Measurements from ENCODE around the gene ERBB2.

Gene ERBB2

DNA sequence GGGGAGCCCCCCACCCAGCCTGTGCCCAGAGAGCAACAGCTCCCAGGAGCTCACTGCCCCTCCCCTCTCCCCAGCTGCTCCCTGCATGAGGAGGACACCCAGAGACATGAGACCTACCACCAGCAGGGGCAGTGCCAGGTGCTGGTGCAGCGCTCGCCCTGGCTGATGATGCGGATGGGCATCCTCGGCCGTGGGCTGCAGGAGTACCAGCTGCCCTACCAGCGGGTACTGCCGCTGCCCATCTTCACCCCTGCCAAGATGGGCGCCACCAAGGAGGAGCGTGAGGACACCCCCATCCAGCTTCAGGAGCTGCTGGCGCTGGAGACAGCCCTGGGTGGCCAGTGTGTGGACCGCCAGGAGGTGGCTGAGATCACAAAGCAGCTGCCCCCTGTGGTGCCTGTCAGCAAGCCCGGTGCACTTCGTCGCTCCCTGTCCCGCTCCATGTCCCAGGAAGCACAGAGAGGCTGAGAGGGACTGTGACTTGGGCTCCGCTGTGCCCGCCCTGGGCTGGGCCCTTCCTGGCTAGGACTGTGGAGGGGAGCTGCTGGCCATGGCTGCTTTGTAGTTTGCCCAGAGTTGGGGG, 34.1 kb upstream of the ERBB2 start:
- no peak for DNase-seq (ENCODE audit: low read depth in 3 of 3)

GRCh38 chr17:39666231-39666600, 33.6 kb upstream of the ERBB2 start:
- no peak for DNase-seq (ENCODE audit: low read depth in 3 of 3)

DNA sequence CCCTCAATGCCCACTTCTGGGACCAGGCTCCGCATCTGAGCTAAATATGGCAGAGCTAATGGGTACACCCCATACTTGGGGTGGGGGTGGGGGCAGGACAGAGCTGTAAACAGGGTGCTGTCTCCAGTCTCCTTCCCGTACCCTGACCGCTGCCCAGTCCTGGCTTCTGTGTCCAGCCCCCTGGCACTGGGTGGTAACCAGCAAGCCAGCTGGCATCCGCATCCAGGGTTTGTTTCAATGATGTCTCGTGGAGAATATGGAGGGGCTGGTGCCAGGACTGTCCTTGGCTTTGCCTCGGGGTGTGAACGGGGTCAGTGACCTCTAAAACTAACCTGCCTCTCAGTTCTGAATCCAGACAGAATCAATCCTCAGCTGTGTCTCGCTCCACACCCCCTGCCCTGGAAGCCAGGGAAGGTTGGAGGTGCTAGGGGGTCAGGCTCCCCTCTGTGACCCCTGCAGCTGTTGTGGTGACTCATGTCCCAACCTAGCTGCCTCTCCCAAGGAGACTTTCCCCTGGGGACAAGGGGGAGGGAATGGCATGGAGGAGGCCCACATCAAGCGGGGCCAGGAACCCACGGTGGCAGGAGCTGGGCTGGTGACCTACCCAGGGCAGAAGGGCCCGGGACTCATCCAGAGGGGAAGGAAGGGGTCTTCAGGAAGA, 33.1 kb upstream of the ERBB2 start:
- no peak for DNase-seq (ENCODE audit: low read depth in 3 of 3)

DNA sequence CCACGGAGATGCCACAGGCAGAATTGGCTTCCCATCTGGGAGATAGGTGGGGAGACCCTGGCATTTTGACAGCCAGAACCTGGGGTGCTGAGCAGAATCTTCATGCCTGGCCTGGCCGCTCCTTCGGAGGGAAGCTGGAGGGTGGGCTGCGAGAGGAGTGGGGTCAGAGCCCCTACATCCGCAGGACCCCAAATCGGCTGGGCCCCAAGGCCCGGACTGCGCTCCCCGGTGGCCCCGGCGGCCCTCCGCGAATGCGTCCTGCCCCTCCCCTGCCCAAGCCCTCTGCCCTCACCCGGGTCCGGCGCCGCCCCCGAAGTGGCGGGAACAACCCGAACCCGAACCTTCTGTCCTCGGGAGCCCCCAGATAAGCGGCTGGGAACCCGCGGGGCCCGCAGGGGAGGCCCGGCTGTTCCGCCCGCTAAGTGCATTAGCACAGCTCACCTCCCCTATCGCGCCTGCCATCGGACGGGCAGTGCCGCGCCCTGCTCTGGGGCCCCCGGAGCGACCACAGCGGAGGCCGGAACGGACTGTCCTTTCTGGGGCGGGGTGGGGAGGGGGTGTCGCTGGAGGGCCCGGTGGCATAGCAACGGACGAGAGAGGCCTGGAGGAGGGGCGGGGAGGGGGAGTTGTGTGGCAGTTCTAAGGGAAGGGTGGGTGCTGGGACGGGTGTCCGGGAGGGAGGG, 32.5 kb upstream of the ERBB2 start:
- no peak for DNase-seq (ENCODE audit: low read depth in 3 of 3)

DNA sequence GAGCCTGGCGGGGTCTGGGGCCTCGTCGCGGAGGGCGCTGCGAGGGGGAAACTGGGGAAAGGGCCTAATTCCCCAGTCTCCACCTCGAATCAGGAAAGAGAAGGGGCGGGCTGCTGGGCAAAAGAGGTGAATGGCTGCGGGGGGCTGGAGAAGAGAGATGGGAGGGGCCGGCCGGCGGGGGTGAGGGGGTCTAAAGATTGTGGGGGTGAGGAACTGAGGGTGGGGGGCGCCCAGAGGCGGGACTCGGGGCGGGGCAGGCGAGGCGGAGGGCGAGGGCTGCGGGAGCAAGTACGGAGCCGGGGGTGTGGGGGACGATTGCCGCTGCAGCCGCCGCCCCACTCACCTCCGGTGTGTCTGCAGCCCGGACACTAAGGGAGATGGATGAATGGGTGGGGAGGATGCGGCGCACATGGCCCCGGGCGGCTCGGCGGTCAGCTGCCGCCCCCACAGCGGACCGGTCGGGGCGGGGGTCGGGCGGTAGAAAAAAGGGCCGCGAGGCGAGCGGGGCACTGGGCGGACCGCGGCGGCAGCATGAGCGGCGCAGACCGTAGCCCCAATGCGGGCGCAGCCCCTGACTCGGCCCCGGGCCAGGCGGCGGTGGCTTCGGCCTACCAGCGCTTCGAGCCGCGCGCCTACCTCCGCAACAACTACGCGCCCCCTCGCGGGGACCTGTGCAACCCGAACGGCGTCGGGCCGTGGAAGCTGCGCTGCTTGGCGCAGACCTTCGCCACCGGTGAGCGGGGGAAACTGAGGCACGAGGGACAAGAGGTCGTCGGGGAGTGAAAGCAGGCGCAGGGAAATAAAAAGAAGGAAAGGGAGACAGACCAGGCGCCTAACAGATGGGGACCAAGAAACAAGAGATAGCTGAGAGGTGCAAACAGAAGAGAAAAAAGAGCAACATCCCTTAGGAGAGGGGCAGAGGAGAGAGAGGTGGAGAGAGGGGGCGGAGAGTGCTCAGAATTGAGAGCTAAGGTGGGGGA, 31.6 kb upstream of the ERBB2 start, which contains the start of gene PNMT:
Gene PNMT (plus strand): TSS at position 509 of the 980 bp plus-strand sequence. CDS start 23 bp downstream, at position 532.
- peak; percentile 40 to 75 (median 46) for DNase-seq (ENCODE audit: low read depth in 3 of 3)

- no peak for DNase-seq (ENCODE audit: low read depth in 3 of 3)
These were observed 29.7 kb upstream of the ERBB2 start for GRCh38 chr17:39669897-39670735.

GRCh38 chr17:39670746-39671145, 29.1 kb upstream of the ERBB2 start:
- no peak for DNase-seq (ENCODE audit: low read depth in 3 of 3)

- no peak for DNase-seq (ENCODE audit: low read depth in 3 of 3)
These were observed 28.0 kb upstream of the ERBB2 start for GRCh38 chr17:39671651-39672521.

- no peak for DNase-seq (ENCODE audit: low read depth in 3 of 3)
These were observed 27.1 kb upstream of the ERBB2 start for GRCh38 chr17:39672522-39673334.

GRCh38 chr17:39673335-39674081, 26.4 kb upstream of the ERBB2 start:
- no peak for DNase-seq (ENCODE audit: low read depth in 3 of 3)

GRCh38 chr17:39674179-39674578, 25.7 kb upstream of the ERBB2 start:
- no peak for DNase-seq (ENCODE audit: low read depth in 3 of 3)

DNA sequence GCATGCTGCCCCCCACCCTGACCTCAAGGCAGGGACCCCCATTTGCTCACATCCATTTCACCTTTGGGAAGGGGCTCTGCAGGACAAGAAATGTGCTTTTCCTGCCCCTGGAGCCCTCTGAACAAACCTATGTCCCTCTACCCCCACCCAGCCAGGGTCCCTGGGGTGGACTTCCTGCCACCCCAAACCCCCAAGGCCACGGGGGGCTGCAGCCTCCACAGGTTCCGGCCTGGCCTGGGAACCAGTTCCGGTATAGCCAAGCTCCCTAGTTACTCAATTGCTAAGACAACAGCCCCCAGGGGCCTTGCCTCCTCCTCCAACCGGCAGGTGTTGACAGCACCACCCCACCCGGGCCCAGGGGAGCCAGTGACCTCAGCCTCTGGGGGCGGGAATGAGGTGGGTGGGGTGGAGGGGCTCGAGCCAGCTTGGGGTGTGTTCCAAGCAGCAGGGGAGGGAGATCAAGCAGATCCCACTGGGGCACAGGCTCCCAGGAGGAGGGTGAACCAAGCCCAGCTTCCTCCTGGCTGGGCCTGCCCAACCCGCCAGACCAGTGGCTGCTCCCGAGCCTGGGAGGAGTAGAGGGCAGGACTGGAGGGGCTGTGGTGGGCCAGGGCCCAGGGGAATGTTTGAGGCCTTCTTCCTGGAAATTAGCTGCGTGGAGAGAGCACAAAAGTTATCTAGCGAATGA, 25.0 kb upstream of the ERBB2 start:
- no peak for DNase-seq (ENCODE audit: low read depth in 3 of 3)

DNA sequence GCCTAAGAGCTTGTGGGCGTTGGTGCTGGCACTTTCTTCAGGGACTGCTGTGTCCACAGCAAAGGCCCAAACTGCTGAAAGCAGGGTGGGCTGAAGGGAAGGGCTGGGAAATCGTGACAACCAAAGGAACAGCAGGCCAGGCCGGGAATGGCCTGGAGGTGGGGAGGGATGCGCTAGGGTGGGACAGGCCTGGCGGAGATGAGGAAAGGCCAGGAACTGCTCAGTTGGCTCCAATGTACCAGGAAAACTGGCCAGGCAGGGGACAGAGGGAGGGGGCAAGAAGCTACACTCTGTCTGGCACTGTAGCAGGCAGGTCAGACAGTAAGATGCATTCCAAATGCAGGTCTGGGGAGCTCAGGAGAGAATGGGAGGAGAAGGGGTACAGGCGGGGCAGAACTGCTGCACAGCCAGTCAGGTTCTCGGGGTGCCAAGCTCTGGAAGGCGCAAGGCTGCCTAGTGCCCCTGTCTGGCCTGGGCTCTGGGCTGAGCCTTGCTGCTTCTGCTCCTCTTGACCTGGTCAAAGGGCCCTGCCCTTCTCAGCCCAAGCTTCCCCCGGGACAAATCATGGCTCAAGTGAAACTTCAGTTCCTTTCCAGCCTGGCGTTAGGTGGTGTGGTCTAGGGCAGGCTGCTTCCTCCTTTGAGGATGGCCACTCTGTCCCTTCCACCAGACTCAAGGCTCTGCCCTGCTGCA, 24.3 kb upstream of the ERBB2 start:
- no peak for DNase-seq (ENCODE audit: low read depth in 3 of 3)

- DNase-seq (ENCODE audit: low read depth in 3 of 3): peak in 1 of 3 experiments; percentile 36
These were observed 23.6 kb upstream of the ERBB2 start for GRCh38 chr17:39676198-39676819.

DNA sequence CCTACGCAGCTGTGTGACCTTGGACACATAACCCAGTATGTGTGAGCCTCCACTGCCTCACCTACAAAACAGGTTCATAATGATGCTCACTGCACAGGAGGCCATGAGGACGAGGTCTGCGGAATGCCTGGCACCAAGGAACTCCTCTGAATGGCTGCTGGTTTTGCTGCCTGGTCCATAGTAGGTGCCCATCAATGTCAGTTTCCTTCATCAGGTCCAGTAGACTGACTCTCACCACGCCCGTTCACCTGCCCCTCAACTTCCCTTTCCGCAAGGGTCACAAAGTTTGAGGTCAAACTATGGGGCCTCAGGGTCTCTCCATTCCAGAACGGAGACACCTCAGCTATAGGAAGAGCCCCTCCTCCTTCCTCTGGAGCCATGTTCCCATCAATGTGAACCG, 22.8 kb upstream of the ERBB2 start:
- DNase-seq (ENCODE audit: low read depth in 3 of 3): no peak

GRCh38 chr17:39677542-39678339, 22.1 kb upstream of the ERBB2 start:
- no peak for DNase-seq (ENCODE audit: low read depth in 3 of 3)
